Gastrocnemius medialis (tissue), 4 donors: ENCODE data around the gene NOB1. TPM values are rescaled to one million over a fixed set of nuclear protein-coding genes. Genes with fewer than 3 reads are reported as not detected.

Source experiments
- ATAC-seq, 2 donors: fragments of 150-250 bp; one replicate each; pipeline ENCODE4 v1.9.1; 2016
- DNase-seq, 2 donors: peaks; one replicate each; pipeline ENCODE4 v3.0.0-alpha.2; 2019
- H3K27ac ChIP-seq, 4 donors: fragments of 200-600 bp; sonication (generic); 1 replicate in 1 of 4; 2 replicates in 3 of 4; pipeline ENCODE4 v1.5.1; 2016 to 2018; ENCODE audit warnings: mild to moderate bottlenecking in 2 of 4, moderate library complexity in 1 of 4
- H3K27me3 ChIP-seq, 3 donors: fragments of 200-600 bp; sonication (generic) in 2 of 3; 1 replicate in 1 of 3; 2 replicates in 2 of 3; pipeline versions ENCODE4 v1.5.1 to v1.6.0; 2016 to 2019; ENCODE audit warnings: mild to moderate bottlenecking in 1 of 3, moderate library complexity in 1 of 3
- H3K36me3 ChIP-seq, 2 donors: fragments of 200-600 bp; sonication (generic) in 1 of 2; one replicate each; pipeline ENCODE4 v1.5.1; 2017 to 2018
- H3K4me1 ChIP-seq, 2 donors: fragments of 200-600 bp; sonication (generic) in 1 of 2; one replicate each; pipeline ENCODE4 v1.5.1; 2016 to 2017; ENCODE audit warnings: mild to moderate bottlenecking in 2 of 2
- H3K4me3 ChIP-seq, 4 donors: fragments of 200-600 bp; sonication (generic) in 3 of 4; 1 replicate in 1 of 4; 2 replicates in 3 of 4; pipeline ENCODE4 v1.5.1; 2016 to 2019; ENCODE audit warnings: mild to moderate bottlenecking in 2 of 4
- H3K9me3 ChIP-seq, 3 donors: fragments of 200-600 bp; sonication (generic) in 2 of 3; 1 replicate in 1 of 3; 2 replicates in 2 of 3; pipeline ENCODE4 v1.5.1; 2016 to 2019
- POLR2A ChIP-seq, 2 donors: fragments of 450-650 bp; IDR thresholded peaks; one replicate each; pipeline ENCODE4 v1.6.1; 2017; ENCODE audit warnings: antibody characterized with exemption in 2 of 2, mild to moderate bottlenecking in 2 of 2, moderate library complexity in 2 of 2
- in situ Hi-C, 4 donors: fragments of 200-750 bp; cut with MboI; loops; one replicate each; pipeline versions ENCODE4 v1.15.0 to v1.8.0; 2017; ENCODE audit warnings: low sequenced_read_pairs in 4 of 4
- intact Hi-C: fragments of 100-400 bp; cut with DNase I; formaldehyde crosslinking; loops from one replicate; pipeline ENCODE4 v1.15.1; 2023; ENCODE audit warnings: low total_unique reads
- total RNA-seq, 4 donors: library from RNA; depleted of rRNA; stranded (reverse); fragments of >200 nt; gene quantifications; one replicate each; pipeline versions ENCODE4 v1.1.0 to v1.2.3, GENCODE V29; 2016
- TF ChIP-seq, protein P1 (sequence below), 5 experiments: fragments of 450-650 bp in 3 of 5; fragments of 200-600 bp in 2 of 5; sonication (generic) in 2 of 5; IDR thresholded peaks in 4 of 5; conservative IDR thresholded peaks in 1 of 5; 1 replicate in 4 of 5; 2 replicates in 1 of 5; pipeline ENCODE4 v1.5.1; 2016 to 2019; ENCODE audit warnings: antibody characterized with exemption in 5 of 5, mild to moderate bottlenecking in 3 of 5, moderate library complexity in 3 of 5

Gene NOB1
- total RNA-seq, 4 donors from 2014 or later, result 19.2 to 30.9 (median 24.2) TPM

DNA sequence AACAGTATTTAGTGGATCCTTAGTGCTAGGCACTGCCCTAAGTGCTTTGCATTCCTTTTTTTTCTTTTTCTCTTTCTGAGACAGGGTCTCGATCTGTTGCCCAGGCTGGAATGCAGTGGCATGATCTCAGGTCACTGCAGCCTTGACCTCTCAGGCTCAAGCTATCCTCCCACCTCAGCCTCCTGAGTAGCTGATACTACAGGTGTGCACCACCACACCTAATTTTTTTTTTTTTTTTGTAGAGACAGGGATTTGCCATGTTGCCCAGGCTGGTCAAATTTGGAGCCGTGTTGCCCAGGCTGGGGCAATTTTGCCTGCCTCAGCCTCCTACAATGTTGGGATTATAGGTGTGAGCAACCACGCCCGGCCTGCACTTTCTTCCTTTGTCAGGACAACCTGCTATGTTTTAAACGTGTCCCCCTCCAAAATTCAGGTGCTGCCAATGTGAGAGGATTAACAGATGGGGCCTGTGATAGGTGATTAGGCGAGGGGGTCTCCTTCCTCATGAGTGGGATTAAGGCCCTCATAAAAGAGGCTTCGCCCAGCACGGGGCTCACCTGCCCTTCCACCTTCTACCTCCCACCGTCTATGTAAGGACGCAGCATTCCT lies 33.8 kb downstream of the NOB1 start:
- no peak for ATAC-seq
- H3K36me3 ChIP-seq, result peaks cover 0 to 31% of the 10 kb centered on the region in 2 donors

DNA sequence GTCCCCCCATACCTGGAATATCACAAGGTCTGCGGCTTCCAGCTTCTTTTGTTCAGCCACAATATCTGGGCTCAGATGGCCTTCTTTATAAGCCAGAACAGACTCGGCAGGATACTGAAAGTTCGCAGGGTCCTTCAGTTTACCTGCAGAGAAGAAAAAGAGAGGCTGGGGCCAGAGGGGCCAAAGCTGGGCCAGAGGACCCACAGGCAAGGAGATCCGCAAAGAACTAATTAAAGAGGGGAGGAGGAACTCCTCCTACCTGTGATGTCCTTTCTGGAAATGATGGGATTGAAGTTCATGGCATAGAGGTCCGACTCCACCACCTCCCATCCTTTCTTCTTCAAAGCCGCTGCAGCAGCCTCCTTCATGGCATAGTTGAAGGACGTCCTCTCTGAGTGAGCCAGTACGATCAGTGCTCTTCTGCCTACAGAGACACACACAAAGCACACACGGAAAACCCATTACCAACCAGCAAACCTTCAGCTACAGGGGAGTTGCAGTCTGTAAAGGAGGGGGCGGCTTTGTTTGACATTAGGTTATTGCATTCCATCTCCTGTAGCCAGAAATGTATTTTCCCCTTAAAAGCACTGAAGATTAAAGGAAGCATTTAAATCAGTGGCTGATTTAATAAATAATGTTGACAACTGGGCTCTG lies 36.5 kb downstream of the NOB1 start:
- ATAC-seq (no peak), DNase-seq (no peak)
- no peaks in the 10 kb centered on the region for H3K27me3 ChIP-seq
- H3K4me1 ChIP-seq, result no peaks in the 10 kb centered on the region
- H3K9me3 ChIP-seq, result no peaks in the 10 kb centered on the region
- intact Hi-C loops, result no loop called here
- no peak overlapping the region for H3K27ac ChIP-seq
- H3K4me3 ChIP-seq, result no peak overlapping the region
- in situ Hi-C loops, result loop anchor here in 2 of 4 donors (5.0 kb wide), 1 partner anchor 34 kb away; the partner anchor contains the start of gene NOB1 (in 2 of the 2)
- no peak for TF ChIP-seq POLR2A (IDR thresholded peaks at IDR 0.05)
- TF ChIP-seq, protein P1, sequence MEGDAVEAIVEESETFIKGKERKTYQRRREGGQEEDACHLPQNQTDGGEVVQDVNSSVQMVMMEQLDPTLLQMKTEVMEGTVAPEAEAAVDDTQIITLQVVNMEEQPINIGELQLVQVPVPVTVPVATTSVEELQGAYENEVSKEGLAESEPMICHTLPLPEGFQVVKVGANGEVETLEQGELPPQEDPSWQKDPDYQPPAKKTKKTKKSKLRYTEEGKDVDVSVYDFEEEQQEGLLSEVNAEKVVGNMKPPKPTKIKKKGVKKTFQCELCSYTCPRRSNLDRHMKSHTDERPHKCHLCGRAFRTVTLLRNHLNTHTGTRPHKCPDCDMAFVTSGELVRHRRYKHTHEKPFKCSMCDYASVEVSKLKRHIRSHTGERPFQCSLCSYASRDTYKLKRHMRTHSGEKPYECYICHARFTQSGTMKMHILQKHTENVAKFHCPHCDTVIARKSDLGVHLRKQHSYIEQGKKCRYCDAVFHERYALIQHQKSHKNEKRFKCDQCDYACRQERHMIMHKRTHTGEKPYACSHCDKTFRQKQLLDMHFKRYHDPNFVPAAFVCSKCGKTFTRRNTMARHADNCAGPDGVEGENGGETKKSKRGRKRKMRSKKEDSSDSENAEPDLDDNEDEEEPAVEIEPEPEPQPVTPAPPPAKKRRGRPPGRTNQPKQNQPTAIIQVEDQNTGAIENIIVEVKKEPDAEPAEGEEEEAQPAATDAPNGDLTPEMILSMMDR (IDR thresholded peaks at IDR 0.05 in 4 of 5, conservative IDR thresholded peaks at IDR 0.05 in 1 of 5), result no peak
- H3K36me3 ChIP-seq, result peaks cover 0 to 54% of the 10 kb centered on the region in 2 donors

More for the DNA sequence above, 33.8 kb downstream of the NOB1 start:
- Histone ChIP-seq H3K27ac (no peak overlapping the region), H3K9me3 (no peaks in the 10 kb centered on the region), H3K4me1 (peaks cover 0 to 14% of the 10 kb centered on the region in 2 donors), H3K27me3 (no peaks in the 10 kb centered on the region), H3K4me3 (no peak overlapping the region)
- TF ChIP-seq POLR2A (IDR thresholded peaks at IDR 0.05), result no peak
- intact Hi-C loops, result no loop called here
- no peak for DNase-seq
- in situ Hi-C loops, result no loop called here

DNA sequence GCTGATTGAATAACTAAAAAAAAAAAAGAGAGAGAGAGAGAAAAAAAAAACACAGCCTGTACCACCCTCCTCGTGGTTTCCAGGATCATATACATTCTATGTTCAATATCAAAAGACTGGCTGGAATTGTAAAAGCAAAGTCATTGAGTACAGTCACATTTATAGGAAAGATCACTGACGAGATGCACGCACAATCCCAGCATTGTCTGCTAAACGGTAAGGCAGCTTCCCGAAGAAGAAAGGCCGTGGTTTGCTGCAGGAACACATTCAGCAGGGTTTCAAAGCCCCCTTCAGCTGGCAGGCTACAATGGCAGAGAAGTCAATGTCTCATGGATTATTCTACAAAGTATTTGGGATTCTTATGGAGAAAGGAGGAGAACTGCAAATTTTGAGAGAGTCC lies 37.7 kb downstream of the NOB1 start:
- DNase-seq (no peak), ATAC-seq (no peak)
- H3K9me3 ChIP-seq, result no peaks in the 10 kb centered on the region
- in situ Hi-C loops, result loop anchor here in 2 of 4 donors (5.0 kb wide), 1 partner anchor 35 kb away; the partner anchor contains the start of gene NOB1 (in 2 of the 2)
- peaks cover 0 to 65% of the 10 kb centered on the region in 2 donors for H3K36me3 ChIP-seq
- TF ChIP-seq POLR2A (IDR thresholded peaks at IDR 0.05), result no peak
- TF ChIP-seq, protein P1 (IDR thresholded peaks at IDR 0.05 in 4 of 5, conservative IDR thresholded peaks at IDR 0.05 in 1 of 5), result no peak
- H3K4me1 ChIP-seq, result no peaks in the 10 kb centered on the region
- H3K27me3 ChIP-seq, result no peaks in the 10 kb centered on the region
- H3K27ac ChIP-seq, result no peak overlapping the region
- no peak overlapping the region for H3K4me3 ChIP-seq
- intact Hi-C loops, result no loop called here

DNA sequence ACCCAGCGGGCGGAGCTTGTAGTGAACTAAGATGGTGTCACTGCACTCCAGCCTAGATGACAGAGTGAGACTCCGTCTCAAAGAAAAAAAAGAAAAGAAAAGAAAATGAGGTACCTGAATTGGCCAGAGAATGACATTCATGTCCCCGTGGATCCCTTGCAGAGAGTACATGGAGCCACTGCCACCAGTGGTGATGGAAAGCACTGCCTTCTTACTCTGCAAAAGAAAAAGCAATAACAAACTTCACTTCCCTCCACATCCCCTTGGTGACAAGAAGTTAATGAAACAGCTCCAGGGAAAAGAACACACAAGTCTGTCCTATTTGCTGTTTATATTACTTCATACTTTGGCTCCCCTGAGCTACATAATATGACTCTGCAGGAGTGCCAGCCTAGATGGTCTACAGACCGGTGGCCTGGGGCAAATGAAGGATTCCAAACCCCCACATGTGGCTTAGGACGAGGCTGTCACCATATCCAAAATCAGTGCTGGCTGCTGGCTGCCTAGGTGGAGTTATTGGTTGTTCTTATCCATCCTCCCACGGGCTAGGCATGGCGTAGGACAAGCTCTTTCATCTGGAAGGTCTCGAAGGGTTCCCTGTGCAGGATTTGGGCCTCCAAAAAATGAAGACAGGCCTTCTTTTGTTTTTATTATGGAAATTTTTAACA lies 41.7 kb downstream of the NOB1 start:
- DNase-seq (no peak), ATAC-seq (no peak)
- peaks cover 0 to 58% of the 10 kb centered on the region in 2 donors for H3K36me3 ChIP-seq
- in situ Hi-C loops (loop anchor here in 1 of 4 donors (5.0 kb wide), 1 partner anchor 39 kb away; the partner anchor contains the start of gene NOB1), intact Hi-C loops (no loop called here)
- no peaks in the 10 kb centered on the region for H3K4me1 ChIP-seq
- no peaks in the 10 kb centered on the region for H3K9me3 ChIP-seq
- H3K27me3 ChIP-seq, result no peaks in the 10 kb centered on the region
- no peak overlapping the region for H3K27ac ChIP-seq
- TF ChIP-seq, protein P1 (IDR thresholded peaks at IDR 0.05 in 4 of 5, conservative IDR thresholded peaks at IDR 0.05 in 1 of 5), result no peak
- TF ChIP-seq POLR2A (IDR thresholded peaks at IDR 0.05), result no peak
- no peak overlapping the region for H3K4me3 ChIP-seq

DNA sequence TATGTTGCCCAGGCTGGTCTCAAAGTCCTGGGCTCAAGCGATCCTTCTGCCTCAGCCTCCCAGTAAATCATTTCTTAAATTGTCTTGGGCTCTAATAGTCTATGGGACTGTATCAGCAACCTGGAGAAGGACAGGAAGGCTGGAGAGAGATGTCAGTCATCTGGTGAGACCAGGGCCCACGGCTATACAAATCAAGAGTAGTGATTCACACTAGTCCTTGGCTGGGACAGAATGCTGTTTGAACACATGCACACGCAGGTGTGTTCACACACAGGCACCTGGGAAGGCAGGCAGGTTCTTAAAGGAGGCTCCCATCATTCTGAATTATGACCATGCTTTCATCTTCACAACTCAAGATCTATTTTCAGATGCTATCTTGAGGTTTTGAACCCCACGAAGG lies 42.4 kb downstream of the NOB1 start:
- no peaks in the 10 kb centered on the region for H3K9me3 ChIP-seq
- ATAC-seq (no peak), DNase-seq (no peak)
- intact Hi-C loops, result no loop called here
- H3K27me3 ChIP-seq, result no peaks in the 10 kb centered on the region
- peaks cover 0 to 50% of the 10 kb centered on the region in 2 donors for H3K36me3 ChIP-seq
- H3K4me1 ChIP-seq, result no peaks in the 10 kb centered on the region
- TF ChIP-seq, protein P1 (IDR thresholded peaks at IDR 0.05 in 4 of 5, conservative IDR thresholded peaks at IDR 0.05 in 1 of 5), result no peak
- TF ChIP-seq POLR2A (IDR thresholded peaks at IDR 0.05), result no peak
- H3K4me3 ChIP-seq, result no peak overlapping the region
- in situ Hi-C loops, result loop anchor here in 1 of 4 donors (5.0 kb wide), 1 partner anchor 40 kb away; the partner anchor contains the start of gene NOB1
- H3K27ac ChIP-seq, result no peak overlapping the region
